ENCODE results near the gene ZNF780B.

DNA sequence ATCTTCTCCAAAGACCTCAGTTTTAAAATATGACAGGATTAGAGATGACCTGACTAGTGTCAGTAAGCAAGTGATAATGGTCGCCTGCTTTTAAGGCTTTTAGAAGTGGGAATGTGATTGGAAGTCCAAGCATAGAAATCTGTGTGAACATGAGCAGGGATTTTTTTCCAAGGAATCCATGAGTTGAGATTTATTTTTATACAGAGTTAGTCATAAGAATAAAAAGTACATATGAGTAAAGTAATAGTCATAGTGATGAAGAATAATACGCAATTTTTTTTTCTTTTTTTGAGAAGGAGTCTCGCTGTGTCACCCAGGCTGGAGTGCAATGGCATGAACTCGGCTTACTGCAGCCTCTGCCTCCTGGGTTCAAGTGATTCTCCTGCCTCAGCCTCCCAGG is 57.5 kb downstream of the ZNF780B start:
- no peak for TF ChIP-seq POLR2A (IDR thresholded peaks at IDR 0.05; ENCODE audit: low read length)
- TF ChIP-seq, protein P1, sequence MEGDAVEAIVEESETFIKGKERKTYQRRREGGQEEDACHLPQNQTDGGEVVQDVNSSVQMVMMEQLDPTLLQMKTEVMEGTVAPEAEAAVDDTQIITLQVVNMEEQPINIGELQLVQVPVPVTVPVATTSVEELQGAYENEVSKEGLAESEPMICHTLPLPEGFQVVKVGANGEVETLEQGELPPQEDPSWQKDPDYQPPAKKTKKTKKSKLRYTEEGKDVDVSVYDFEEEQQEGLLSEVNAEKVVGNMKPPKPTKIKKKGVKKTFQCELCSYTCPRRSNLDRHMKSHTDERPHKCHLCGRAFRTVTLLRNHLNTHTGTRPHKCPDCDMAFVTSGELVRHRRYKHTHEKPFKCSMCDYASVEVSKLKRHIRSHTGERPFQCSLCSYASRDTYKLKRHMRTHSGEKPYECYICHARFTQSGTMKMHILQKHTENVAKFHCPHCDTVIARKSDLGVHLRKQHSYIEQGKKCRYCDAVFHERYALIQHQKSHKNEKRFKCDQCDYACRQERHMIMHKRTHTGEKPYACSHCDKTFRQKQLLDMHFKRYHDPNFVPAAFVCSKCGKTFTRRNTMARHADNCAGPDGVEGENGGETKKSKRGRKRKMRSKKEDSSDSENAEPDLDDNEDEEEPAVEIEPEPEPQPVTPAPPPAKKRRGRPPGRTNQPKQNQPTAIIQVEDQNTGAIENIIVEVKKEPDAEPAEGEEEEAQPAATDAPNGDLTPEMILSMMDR (IDR thresholded peaks at IDR 0.05) = no peak
- TF ChIP-seq RARB (CRISPR knock-in tag; IDR thresholded peaks at IDR 0.05) = no peak
- no peak for TF ChIP-seq EP300 (IDR thresholded peaks at IDR 0.05)
- TF ChIP-seq MYC (IDR thresholded peaks at IDR 0.05; ENCODE audit: borderline replicate concordance, low read length) = no peak
- TF ChIP-seq, protein P2, sequence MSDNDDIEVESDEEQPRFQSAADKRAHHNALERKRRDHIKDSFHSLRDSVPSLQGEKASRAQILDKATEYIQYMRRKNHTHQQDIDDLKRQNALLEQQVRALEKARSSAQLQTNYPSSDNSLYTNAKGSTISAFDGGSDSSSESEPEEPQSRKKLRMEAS (IDR thresholded peaks at IDR 0.05) = no peak
- TF ChIP-seq POLR2AphosphoS2 (conservative IDR thresholded peaks at IDR 0.05; ENCODE audit: low read length) = no peak
- no peak for TF ChIP-seq NPAS2 (CRISPR knock-in tag; IDR thresholded peaks at IDR 0.05; ENCODE audit: borderline replicate concordance)

Measured in A549 (cell line).